Astrocyte (in vitro differentiated cells and primary cell): ENCODE results near the gene SRMS. TPM values are rescaled to one million over a fixed set of nuclear protein-coding genes. Genes with fewer than 3 reads are reported as not detected.

Source experiments
- DNase-seq: peaks from one replicate; pipeline ENCODE4 v3.0.0-alpha.2; 2010; ENCODE audit warnings: low read depth
- FAIRE-seq: peaks from 2 replicates; lab custom pipeline; 2011; peaks lifted over from hg19 to GRCh38; lab: Jason Lieb, UNC
- H2AFZ ChIP-seq: 2 replicates; pipeline ENCODE4 v1.6.0; 2012; ENCODE audit warnings: low read depth, low read length, inconsistent platforms
- H3K27ac ChIP-seq: 2 replicates; pipeline ENCODE4 v1.5.1; 2011; ENCODE audit warnings: low read depth, low read length, inconsistent platforms
- H3K27me3 ChIP-seq: 2 replicates; pipeline ENCODE4 v1.6.0; 2011; ENCODE audit warnings: low read length, inconsistent platforms; ENCODE audit not compliant: insufficient read depth
- H3K36me3 ChIP-seq: 2 replicates; pipeline ENCODE4 v1.5.1; 2011; ENCODE audit warnings: low read length, inconsistent platforms; ENCODE audit not compliant: insufficient read depth
- H3K4me1 ChIP-seq: 2 replicates; pipeline ENCODE4 v1.5.1; 2011; ENCODE audit warnings: low read length, inconsistent platforms; ENCODE audit not compliant: insufficient read depth
- H3K4me2 ChIP-seq: 2 replicates; pipeline ENCODE4 v1.6.0; 2012; ENCODE audit warnings: low read length, inconsistent platforms
- H3K4me3 ChIP-seq: 2 replicates; pipeline ENCODE4 v1.5.1; 2011; ENCODE audit warnings: low read depth, mild to moderate bottlenecking, low read length, inconsistent platforms; ENCODE audit not compliant: insufficient read depth
- H3K79me2 ChIP-seq: 2 replicates; pipeline ENCODE4 v1.6.0; 2012; ENCODE audit warnings: mild to moderate bottlenecking, low read length, inconsistent platforms; ENCODE audit not compliant: insufficient read depth
- H3K9ac ChIP-seq: 2 replicates; pipeline ENCODE4 v1.6.0; 2012; ENCODE audit warnings: mild to moderate bottlenecking, low read length, inconsistent platforms
- H3K9me3 ChIP-seq: 2 replicates; pipeline ENCODE4 v1.5.1; 2012; ENCODE audit warnings: low read depth, mild to moderate bottlenecking, low read length, inconsistent platforms; ENCODE audit not compliant: insufficient read depth
- H4K20me1 ChIP-seq: 2 replicates; pipeline ENCODE4 v1.6.0; 2012; ENCODE audit warnings: low read length, inconsistent platforms; ENCODE audit not compliant: insufficient read depth
- H3K27ac Mint-ChIP-seq: one replicate; pipeline ENCODE4 v1.8.0; 2021; ENCODE audit warnings: mild to moderate bottlenecking, mixed read lengths; ENCODE audit not compliant: unreplicated experiment
- H3K27me3 Mint-ChIP-seq: one replicate; pipeline ENCODE4 v1.8.0; 2021; ENCODE audit warnings: low read depth, mixed read lengths; ENCODE audit not compliant: unreplicated experiment
- H3K36me3 Mint-ChIP-seq: one replicate; pipeline ENCODE4 v1.8.0; 2021; ENCODE audit warnings: low read depth, mixed read lengths; ENCODE audit not compliant: unreplicated experiment
- H3K4me1 Mint-ChIP-seq: one replicate; pipeline ENCODE4 v1.8.0; 2021; ENCODE audit warnings: low read depth, mixed read lengths; ENCODE audit not compliant: unreplicated experiment
- H3K4me3 Mint-ChIP-seq: one replicate; pipeline ENCODE4 v1.8.0; 2021; ENCODE audit warnings: mild to moderate bottlenecking, moderate library complexity, mixed read lengths; ENCODE audit not compliant: unreplicated experiment
- H3K9me3 Mint-ChIP-seq: one replicate; pipeline ENCODE4 v1.8.0; 2021; ENCODE audit warnings: mild to moderate bottlenecking, mixed read lengths; ENCODE audit not compliant: unreplicated experiment
- CTCF ChIP-seq: IDR thresholded peaks from 2 replicates; pipeline ENCODE4 v1.5.1; 2011; ENCODE audit warnings: low read depth, mild to moderate bottlenecking, inconsistent platforms, low read length, moderate library complexity; ENCODE audit not compliant: insufficient read depth
- EZH2 ChIP-seq: IDR thresholded peaks from 2 replicates; pipeline ENCODE4 v1.6.1; 2012; ENCODE audit warnings: mild to moderate bottlenecking, low read length, inconsistent platforms; ENCODE audit not compliant: insufficient read depth
- total RNA-seq: library from RNA; stranded (reverse); gene quantifications from 2 replicates; pipeline ENCODE4 v1.2.1, GENCODE V29; 2021

SRMS gene
- total RNA-seq, 1 donor from 2014 or later = 0.14 TPM

GRCh38 chr20:63504642-63505041 lies 42.9 kb downstream of the SRMS start:
- Histone ChIP-seq H3K4me2 (no peak overlapping the region), H3K27me3 (peaks cover 12% of the 10 kb centered on the region), H3K79me2 (no peaks in the 10 kb centered on the region), H2AFZ (no peak overlapping the region), H3K9ac (no peak overlapping the region), H3K9me3 (peaks cover 16% of the 10 kb centered on the region), H3K4me3 (no peak overlapping the region), H3K36me3 (no peaks in the 10 kb centered on the region), H4K20me1 (no peaks in the 10 kb centered on the region), H3K4me1 (no peaks in the 10 kb centered on the region), H3K27ac (no peak overlapping the region)
- Mint-ChIP-seq H3K27me3 (peaks cover 27% of the 10 kb centered on the region), H3K9me3 (peaks cover 18% of the 10 kb centered on the region), H3K4me1 (no peaks in the 10 kb centered on the region), H3K27ac (no peak overlapping the region), H3K4me3 (no peak overlapping the region), H3K36me3 (no peaks in the 10 kb centered on the region)
- FAIRE-seq (no peak), DNase-seq (no peak)
- no peak for TF ChIP-seq CTCF
- TF ChIP-seq EZH2 = no peak

- Histone ChIP-seq H4K20me1 (no peaks in the 10 kb centered on the region), H3K4me3 (no peak overlapping the region), H2AFZ (no peak overlapping the region), H3K9ac (no peak overlapping the region), H3K27me3 (peaks cover 12% of the 10 kb centered on the region), H3K27ac (no peak overlapping the region), H3K9me3 (peaks cover 16% of the 10 kb centered on the region), H3K36me3 (no peaks in the 10 kb centered on the region), H3K79me2 (no peaks in the 10 kb centered on the region), H3K4me2 (no peak overlapping the region), H3K4me1 (no peaks in the 10 kb centered on the region)
- DNase-seq (no peak), FAIRE-seq (no peak)
- H3K4me3 Mint-ChIP-seq = no peak overlapping the region
- no peaks in the 10 kb centered on the region for H3K4me1 Mint-ChIP-seq
- TF ChIP-seq CTCF (no peak), EZH2 (no peak)
- H3K27ac Mint-ChIP-seq = no peak overlapping the region
- H3K9me3 Mint-ChIP-seq = peaks cover 16% of the 10 kb centered on the region
- no peaks in the 10 kb centered on the region for H3K36me3 Mint-ChIP-seq
- H3K27me3 Mint-ChIP-seq = peaks cover 23% of the 10 kb centered on the region
Observed at GRCh38 chr20:63503524-63503923, 44.0 kb downstream of the SRMS start.

- TF ChIP-seq CTCF (no peak), EZH2 (no peak)
- Mint-ChIP-seq H3K27me3 (peaks cover 20% of the 10 kb centered on the region), H3K27ac (no peak overlapping the region), H3K4me1 (no peaks in the 10 kb centered on the region), H3K36me3 (no peaks in the 10 kb centered on the region), H3K4me3 (no peak overlapping the region), H3K9me3 (peaks cover 14% of the 10 kb centered on the region)
- Histone ChIP-seq H3K27ac (no peak overlapping the region), H3K9ac (no peak overlapping the region), H3K9me3 (peaks cover 16% of the 10 kb centered on the region), H3K79me2 (no peaks in the 10 kb centered on the region), H3K27me3 (peaks cover 14% of the 10 kb centered on the region), H3K4me1 (no peaks in the 10 kb centered on the region), H4K20me1 (no peaks in the 10 kb centered on the region), H2AFZ (no peak overlapping the region), H3K4me3 (no peak overlapping the region), H3K4me2 (no peak overlapping the region), H3K36me3 (no peaks in the 10 kb centered on the region)
- DNase-seq (no peak), FAIRE-seq (no peak)
Observed at GRCh38 chr20:63502671-63503172, 44.8 kb downstream of the SRMS start.
